ENCODE measurements around the gene ZBTB46. TPM values are rescaled to one million over a fixed set of nuclear protein-coding genes. Genes with fewer than 3 reads are reported as not detected.

The ZBTB46 gene
- total RNA-seq, 1 experiment from 2014 or later = 27.1 TPM

DNA sequence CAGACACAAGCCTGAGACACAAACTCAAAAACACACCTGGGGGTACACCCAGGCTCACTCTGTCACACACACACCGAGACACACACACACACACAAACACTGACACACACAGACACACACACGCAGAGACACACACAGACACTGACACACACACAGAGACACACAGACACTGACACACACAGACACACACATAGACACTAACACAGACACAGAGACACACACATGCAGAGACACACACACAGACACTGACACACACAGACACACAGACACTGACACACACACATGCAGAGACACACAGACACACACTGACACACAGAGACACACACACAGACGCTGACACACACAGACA is 15.8 kb upstream of the ZBTB46 start:
- Histone ChIP-seq H4K91ac (ENCODE audit: insufficient read length, low read depth, low read length) (no peak overlapping the region), H2BK15ac (ENCODE audit: low read depth, low read length) (no peak overlapping the region), H3K79me2 (ENCODE audit: insufficient read depth, low read length) (no peaks in the 10 kb centered on the region), H4K20me1 (ENCODE audit: control insufficient read depth, insufficient read depth, insufficient read length) (no peaks in the 10 kb centered on the region), H2BK5ac (ENCODE audit: insufficient read length, low read length) (peak overlapping the region; percentile 3), H3K9me3 (ENCODE audit: control insufficient read depth, low read depth, low read length) (no peaks in the 10 kb centered on the region), H2BK20ac (ENCODE audit: low read depth, low read length, poor library complexity, severe bottlenecking) (no peak overlapping the region), H3K14ac (ENCODE audit: insufficient read depth, low read length) (0 out of 2 replicates have a peak overlapping the region, but pooled peaks have one; percentile 16), H2BK12ac (ENCODE audit: insufficient read length, low read depth, low read length) (no peak overlapping the region), H3K23me2 (ENCODE audit: insufficient read length, low read depth, low read length, poor library complexity, severe bottlenecking) (peaks cover 5% of the 10 kb centered on the region), H3K9ac (ENCODE audit: extremely low read depth, insufficient read length, low read length) (no peak overlapping the region), H2BK120ac (ENCODE audit: low read depth, low read length, poor library complexity, severe bottlenecking) (no peak overlapping the region), H4K8ac (replicated peaks; ENCODE audit: insufficient read length, low read depth, low read length) (no peak overlapping the region), H3K23ac (ENCODE audit: insufficient read length, low read depth, low read length) (no peak overlapping the region), H2AK5ac (ENCODE audit: insufficient read length, low read length) (no peak overlapping the region), H3T11ph (ENCODE audit: low read length) (no peak overlapping the region), H3K56ac (ENCODE audit: insufficient read length, low read depth, low read length) (no peak overlapping the region), H3K4me2 (ENCODE audit: insufficient read depth, insufficient read length, low read length) (peak overlapping the region; percentile 44), H3K4ac (ENCODE audit: low read depth, low read length) (no peak overlapping the region), H3K18ac (ENCODE audit: insufficient read length, low read depth, low read length) (peak overlapping the region; percentile 15), H3K27me3 (ENCODE audit: insufficient read depth, low read length) (no peaks in the 10 kb centered on the region), H3K4me1 (ENCODE audit: insufficient read depth, low read length) (peaks cover 5% of the 10 kb centered on the region; the same call in 1 of the 2 replicates), H3K79me1 (ENCODE audit: insufficient read depth, low read depth, low read length, poor library complexity, severe bottlenecking) (no peaks in the 10 kb centered on the region), H4K5ac (ENCODE audit: insufficient read length, low read depth, low read length) (no peak overlapping the region), H3K27ac (ENCODE audit: insufficient read length, low read depth, low read length) (peak overlapping the region; percentile 24), H2AFZ (ENCODE audit: low read length) (no peak overlapping the region)
- Mint-ChIP-seq H3K27ac (no peak overlapping the region), H3K4me3 (no peak overlapping the region), H3K36me3 (ENCODE audit: insufficient read depth in 1 of 3, low read depth in 3 of 3) (no peaks in the 10 kb centered on the region), H3K27me3 (ENCODE audit: low read depth) (peaks cover 10% of the 10 kb centered on the region), H3K9me3 (no peaks in the 10 kb centered on the region), H3K4me1 (peaks cover 14 to 17% of the 10 kb centered on the region in 2 experiments)
- WGBS (ENCODE audit: extremely low coverage, insufficient read length, low lambda C conversion rate) = no CpG with 5 or more reads among the region's 3 CpGs
- TF ChIP-seq, protein P1, sequence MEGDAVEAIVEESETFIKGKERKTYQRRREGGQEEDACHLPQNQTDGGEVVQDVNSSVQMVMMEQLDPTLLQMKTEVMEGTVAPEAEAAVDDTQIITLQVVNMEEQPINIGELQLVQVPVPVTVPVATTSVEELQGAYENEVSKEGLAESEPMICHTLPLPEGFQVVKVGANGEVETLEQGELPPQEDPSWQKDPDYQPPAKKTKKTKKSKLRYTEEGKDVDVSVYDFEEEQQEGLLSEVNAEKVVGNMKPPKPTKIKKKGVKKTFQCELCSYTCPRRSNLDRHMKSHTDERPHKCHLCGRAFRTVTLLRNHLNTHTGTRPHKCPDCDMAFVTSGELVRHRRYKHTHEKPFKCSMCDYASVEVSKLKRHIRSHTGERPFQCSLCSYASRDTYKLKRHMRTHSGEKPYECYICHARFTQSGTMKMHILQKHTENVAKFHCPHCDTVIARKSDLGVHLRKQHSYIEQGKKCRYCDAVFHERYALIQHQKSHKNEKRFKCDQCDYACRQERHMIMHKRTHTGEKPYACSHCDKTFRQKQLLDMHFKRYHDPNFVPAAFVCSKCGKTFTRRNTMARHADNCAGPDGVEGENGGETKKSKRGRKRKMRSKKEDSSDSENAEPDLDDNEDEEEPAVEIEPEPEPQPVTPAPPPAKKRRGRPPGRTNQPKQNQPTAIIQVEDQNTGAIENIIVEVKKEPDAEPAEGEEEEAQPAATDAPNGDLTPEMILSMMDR (conservative IDR thresholded peaks at IDR 0.05) = no peak
- no peak for DNase-seq
